HepG2 (cell line): Measurements from ENCODE around the gene GALR2. TPM values are rescaled to one million over a fixed set of nuclear protein-coding genes. Genes with fewer than 3 reads are reported as not detected.

ENCODE experiments used
- ATAC-seq: fragments of 200-7000 bp; cut with Tn5 transposase; 3 replicates; pipeline ENCODE4 v1.9.1; 2020; ENCODE audit warnings: mild to moderate bottlenecking, moderate library complexity
- BruUV-seq: library from RNA; stranded (reverse); fragments of 400-500 nt; replicated peaks from 2 replicates; lab custom pipeline; 2021; lab: Mats Ljungman, UMichigan
- CTCF ChIA-PET: fragments of 300-600 bp; formaldehyde crosslinking; extraction: SDS; loops from one replicate; lab custom pipeline; 2021; ENCODE audit warnings: low total read pairs, inconsistent platforms, low intra/inter-chr PET ratio; lab: Yijun Ruan, JAX
- POLR2A ChIA-PET: fragments of 350-600 bp; sonication (Branson Sonifier 250); formaldehyde crosslinking; loops from one replicate; lab custom pipeline; 2020; ENCODE audit warnings: antibody characterized with exemption, inconsistent platforms; lab: Yijun Ruan, JAX
- DNase-seq: peaks from one replicate; pipeline ENCODE4 v3.0.0-alpha.2; 2015; ENCODE audit warnings: low spot score
- FAIRE-seq: peaks from 3 replicates; lab custom pipeline; 2011; peaks lifted over from hg19 to GRCh38; lab: Jason Lieb, UNC
- H2AFZ ChIP-seq: one replicate; pipeline ENCODE4 v1.6.1; 2011; ENCODE audit warnings: low read length, inconsistent platforms
- H3K27ac ChIP-seq: fragments of 300-600 bp; 3 replicates; pipeline ENCODE4 v1.8.0; 2011; ENCODE audit warnings: mixed run types, mild to moderate bottlenecking, mixed read lengths, low read length, inconsistent platforms; ENCODE audit not compliant: insufficient read depth; ENCODE audit errors: extremely low read length
- H3K27me3 ChIP-seq, 2 experiments: fragments of 200-600 bp in 1 of 2; 2 replicates in 1 of 2; 3 replicates in 1 of 2; pipeline versions ENCODE4 v1.6.0 to v1.8.0; 2011; ENCODE audit warnings: low read length in 2 of 2, mild to moderate bottlenecking in 2 of 2, moderate library complexity in 2 of 2, inconsistent platforms in 1 of 2; ENCODE audit not compliant: insufficient read depth in 2 of 2, control insufficient read depth in 1 of 2
- H3K36me3 ChIP-seq, 2 experiments: fragments of 200-600 bp in 1 of 2; replicated peaks in 1 of 2; 2 replicates in 1 of 2; 3 replicates in 1 of 2; pipeline versions ENCODE4 v1.5.1 to v1.8.0; 2011; ENCODE audit warnings: low read length in 2 of 2, inconsistent platforms in 1 of 2; ENCODE audit not compliant: insufficient read depth in 2 of 2, control insufficient read depth in 1 of 2
- H3K4me1 ChIP-seq: 2 replicates; pipeline ENCODE4 v1.5.1; 2012; ENCODE audit warnings: low read length, inconsistent platforms; ENCODE audit not compliant: insufficient read depth
- H3K4me2 ChIP-seq: 2 replicates; pipeline ENCODE4 v1.6.0; 2011; ENCODE audit warnings: low read depth, low read length, inconsistent platforms
- H3K4me3 ChIP-seq, 3 experiments: fragments of 200-600 bp in 1 of 3; sonication (generic), shearing (Covaris generic) in 1 of 3; replicated peaks in 1 of 3; 2 replicates each; pipeline ENCODE4 v1.5.1; 2011 to 2016; ENCODE audit warnings: low read length in 3 of 3, inconsistent platforms in 2 of 3, low read depth in 2 of 3, mild to moderate bottlenecking in 2 of 3, control low read depth in 1 of 3, mixed read lengths in 1 of 3; ENCODE audit not compliant: insufficient read depth in 1 of 3
- H3K79me2 ChIP-seq: one replicate; pipeline ENCODE4 v1.6.1; 2011; ENCODE audit warnings: low read length, inconsistent platforms; ENCODE audit not compliant: insufficient read depth
- H3K9ac ChIP-seq: 2 replicates; pipeline ENCODE4 v1.6.0; 2011; ENCODE audit warnings: mild to moderate bottlenecking, low read depth, low read length, inconsistent platforms; ENCODE audit not compliant: insufficient read depth
- H3K9me3 ChIP-seq: 2 replicates; pipeline ENCODE4 v1.5.1; 2012; ENCODE audit warnings: mild to moderate bottlenecking, low read length
- H4K20me1 ChIP-seq: 2 replicates; pipeline ENCODE4 v1.6.0; 2011; ENCODE audit warnings: inconsistent platforms, mild to moderate bottlenecking, low read length, moderate library complexity; ENCODE audit not compliant: insufficient read depth
- AGO2 ChIP-seq: fragments of 200-400 bp; formaldehyde crosslinking; optimal IDR thresholded peaks from 2 replicates; pipeline ENCODE3; 2017; ENCODE audit warnings: mild to moderate bottlenecking, low read depth, low read length, moderate library complexity
- EED ChIP-seq: sonication (generic); formaldehyde crosslinking; IDR thresholded peaks from 2 replicates; pipeline ENCODE4 v1.5.0; 2020; ENCODE audit warnings: mild to moderate bottlenecking, missing genetic modification reagents
- POLR2A ChIP-seq, 2 experiments: IDR thresholded peaks; 2 replicates each; pipeline ENCODE4 v1.6.1; 2011; ENCODE audit warnings: low read depth in 2 of 2, low read length in 2 of 2, mild to moderate bottlenecking in 1 of 2, moderate library complexity in 1 of 2; ENCODE audit not compliant: insufficient read depth in 1 of 2
- RBFOX2 ChIP-seq: fragments of 200-400 bp; formaldehyde crosslinking; IDR thresholded peaks from 2 replicates; pipeline ENCODE4 v1.6.1; 2017; ENCODE audit warnings: low read depth, mild to moderate bottlenecking, low read length
- RFX3 ChIP-seq: IDR thresholded peaks from 2 replicates; pipeline ENCODE4 v1.6.1; 2016; ENCODE audit warnings: missing biosample characterization, missing genetic modification reagents
- ZNF17 ChIP-seq: sonication (generic); formaldehyde crosslinking; IDR thresholded peaks from 2 replicates; pipeline ENCODE4 v1.5.0; 2020; ENCODE audit warnings: mild to moderate bottlenecking, missing genetic modification reagents
- ZNF530 ChIP-seq: sonication (generic); formaldehyde crosslinking; IDR thresholded peaks from 2 replicates; pipeline ENCODE4 v1.5.0; 2020; ENCODE audit warnings: low read depth, mild to moderate bottlenecking, missing genetic modification reagents
- WGBS: methylation state at CpG from one replicate; pipeline ENCODE4 v1.1.6; 2017; ENCODE audit warnings: low lambda C conversion rate; 5-methylcytosine and 5-hydroxymethylcytosine counted together
- in situ Hi-C: cut with HindIII; loops from 2 replicates; pipeline ENCODE4 v1.10.0; 2017; ENCODE audit warnings: low pct_unique_long_range_greater_than_20kb; ENCODE audit not compliant: extremely low pct_ligation_motif_present
- intact Hi-C: fragments of 100-400 bp; cut with micrococcal nuclease; formaldehyde crosslinking; loops from one replicate; pipeline ENCODE4 v1.10.0; 2022; ENCODE audit not compliant: unreplicated experiment
- polyA plus RNA-seq, 8 experiments: library from polyadenylated mRNA; depleted of rRNA in 3 of 8; stranded (reverse) in 7 of 8; unstranded in 1 of 8; fragments of >200 nt; fragmentation: Illumina TruSeq in 4 of 8; extraction: Trizol in 4 of 8; gene quantifications; 2 replicates each; pipeline versions ENCODE4 v1.2.1 to v1.2.3, GENCODE V29; 2011 to 2016; ENCODE audit warnings: low read depth in 4 of 8, missing spikeins in 1 of 8, mixed read lengths in 1 of 8; ENCODE audit not compliant: insufficient read depth in 1 of 8
- total RNA-seq, 5 experiments: library from RNA; depleted of rRNA; stranded (reverse); fragments of >200 nt; fragmentation: Illumina TruSeq; extraction: Trizol; gene quantifications; 2 replicates each; pipeline ENCODE4 v1.2.3, GENCODE V29; 2016; ENCODE audit warnings: low read depth in 1 of 5

The GALR2 gene
- total and polyA plus RNA-seq, 2 of the 13 experiments (the other 11 are each of a cell fraction or from before 2014, with no cell fraction given): 0.48 to 0.58 TPM

DNA sequence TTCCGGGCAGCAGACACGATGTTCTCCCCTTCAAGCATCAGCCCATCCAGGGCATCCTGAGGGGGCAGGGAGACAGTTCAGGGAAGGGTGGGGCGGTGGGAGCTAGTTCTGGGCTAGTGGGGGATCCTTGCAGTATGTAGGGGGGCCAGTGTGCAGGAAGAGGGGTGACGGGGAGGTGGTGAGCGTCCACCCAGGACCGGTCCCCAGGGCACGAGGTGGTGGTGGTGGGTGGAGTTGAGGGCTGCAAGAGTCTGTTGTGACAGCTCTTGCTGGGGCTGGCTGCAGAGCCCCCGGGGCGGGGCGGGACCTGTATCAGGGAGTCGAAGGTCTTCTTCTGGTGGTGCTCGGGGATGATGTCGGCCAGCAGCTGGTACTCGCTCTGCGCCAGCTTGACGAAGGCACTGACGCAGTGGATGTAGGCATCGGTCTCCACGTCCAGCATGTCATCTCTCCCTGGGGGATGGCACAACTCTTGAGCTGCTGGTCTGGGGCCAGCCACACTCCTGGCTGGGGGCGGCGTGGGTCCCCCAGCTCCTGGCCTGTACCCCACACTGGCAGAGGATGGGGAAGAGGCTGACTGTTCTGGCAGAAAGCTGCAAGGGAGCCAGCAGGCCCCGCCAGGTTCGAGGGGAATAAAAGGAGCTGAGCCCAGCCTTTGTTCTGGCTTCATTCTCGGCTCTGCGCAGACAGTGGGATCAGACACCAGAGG lies 14.4 kb downstream of the GALR2 start:
- ChIA-PET CTCF (interaction anchor here (0.6 kb wide), 1 partner anchor 230 kb away, joined by 3 read pairs; no protein-coding TSS in a partner anchor), POLR2A (interaction anchor here (1.5 kb wide), 1 partner anchor 14 kb away, joined by 5 read pairs; the partner anchor contains the start of gene EXOC7)
- Histone ChIP-seq H3K9me3 (no peaks in the 10 kb centered on the region), H3K9ac (no peak overlapping the region), H4K20me1 (no peaks in the 10 kb centered on the region), H3K27me3 (no peaks in the 10 kb centered on the region), H3K27ac (no peak overlapping the region), H2AFZ (no peak overlapping the region), H3K36me3 (peaks cover 77 to 92% of the 10 kb centered on the region in 2 experiments; a peak in 4 of 5 replicates), H3K4me1 (no peaks in the 10 kb centered on the region), H3K4me2 (no peak overlapping the region), H3K79me2 (no peaks in the 10 kb centered on the region), H3K4me3 (no peak overlapping the region)
- no peak for FAIRE-seq
- intact Hi-C loops: no loop called here
- DNase-seq: no peak
- ATAC-seq: no peak
- WGBS: over 99% methylated on average over 12 of the region's 25 CpGs
- in situ Hi-C loops: no loop called here
- TF ChIP-seq ZNF530 (CRISPR knock-in tag) (no peak), POLR2A (IDR thresholded peaks at IDR 0.05; ENCODE audit: insufficient read depth in 1 of 2, low read depth in 2 of 2, low read length in 2 of 2) (0 out of 4 replicates have a peak, but pooled peaks of 1 of the 2 experiments have one; percentile 12)
- BruUV-seq: no TSS peak

DNA sequence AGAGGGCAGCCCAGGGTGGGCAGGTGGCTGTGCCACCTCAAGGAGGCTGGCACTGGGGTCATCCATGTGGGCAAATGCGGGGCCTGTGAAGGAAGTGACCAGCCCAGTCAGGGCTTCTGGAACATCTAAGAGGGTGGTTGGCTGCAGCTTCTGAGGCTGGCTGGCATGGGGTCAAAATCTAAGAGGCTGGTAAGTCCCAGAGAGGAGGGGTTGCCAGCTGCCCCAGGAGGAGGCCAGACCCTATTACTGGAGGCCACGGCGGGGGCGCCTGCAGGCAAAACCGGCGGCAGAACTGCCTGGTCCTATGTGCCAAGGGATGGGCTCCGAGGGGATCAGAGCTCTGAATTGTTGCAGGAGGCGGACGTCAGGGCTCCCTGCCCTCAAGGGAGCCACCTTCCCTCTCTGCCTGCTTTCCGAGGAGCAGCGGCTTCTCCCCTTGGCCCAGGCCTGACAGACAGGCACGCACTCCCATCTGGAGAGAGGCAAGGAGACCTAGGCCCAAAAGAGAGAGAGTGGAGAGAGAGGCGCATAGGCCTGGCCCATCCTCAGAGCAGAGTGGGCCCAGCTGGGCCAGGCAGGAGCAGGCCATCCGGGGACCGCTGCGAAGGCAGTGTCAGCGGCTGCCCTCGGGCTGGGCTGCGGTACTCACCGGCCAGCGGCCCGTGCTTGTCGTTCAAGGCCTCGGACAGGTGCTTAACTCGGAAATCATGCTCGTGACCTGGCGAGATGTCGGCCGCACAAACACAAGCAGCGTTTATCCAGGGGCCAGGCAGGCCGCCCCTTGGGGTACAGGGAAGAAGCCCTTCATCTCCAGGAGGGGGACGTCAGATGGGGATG lies 15.3 kb downstream of the GALR2 start:
- POLR2A ChIA-PET: interaction anchor here (1.5 kb wide), 1 partner anchor 13 kb away, joined by 5 read pairs; the partner anchor contains the start of gene EXOC7
- WGBS: 94% methylated on average over 32 of the region's 32 CpGs
- BruUV-seq: no TSS peak
- H3K27me3 ChIP-seq: no peaks in the 10 kb centered on the region
- TF ChIP-seq EED (CRISPR knock-in tag) (0 out of 2 replicates have a peak, but pooled peaks have one; percentile 20), RFX3 (no peak), ZNF17 (CRISPR knock-in tag) (no peak), AGO2 (peak; percentile 66), RBFOX2 (peak; percentile 45)
- H3K9me3 ChIP-seq: no peaks in the 10 kb centered on the region
- intact Hi-C loops (no loop called here), in situ Hi-C loops (no loop called here)
- no peak for FAIRE-seq
- CTCF ChIA-PET: interaction anchor here (0.6 kb wide), 1 partner anchor 229 kb away, joined by 3 read pairs; no protein-coding TSS in a partner anchor
- no peak overlapping the region for H3K4me2 ChIP-seq
- no peaks in the 10 kb centered on the region for H3K4me1 ChIP-seq
- ATAC-seq: no peak
- no peaks in the 10 kb centered on the region for H3K79me2 ChIP-seq
- H3K27ac ChIP-seq: no peak overlapping the region
- H3K9ac ChIP-seq: no peak overlapping the region
- DNase-seq: no peak
- H2AFZ ChIP-seq: no peak overlapping the region
- no peak overlapping the region for H3K4me3 ChIP-seq
- H3K36me3 ChIP-seq: peaks cover 74 to 92% of the 10 kb centered on the region in 2 experiments
- H4K20me1 ChIP-seq: no peaks in the 10 kb centered on the region
